ENCODE measurements around the gene FYCO1. TPM values are rescaled to one million over a fixed set of nuclear protein-coding genes. Genes with fewer than 3 reads are reported as not detected.

Gene FYCO1
- 7.1 and 8.6 TPM in 2 replicates for total RNA-seq

DNA sequence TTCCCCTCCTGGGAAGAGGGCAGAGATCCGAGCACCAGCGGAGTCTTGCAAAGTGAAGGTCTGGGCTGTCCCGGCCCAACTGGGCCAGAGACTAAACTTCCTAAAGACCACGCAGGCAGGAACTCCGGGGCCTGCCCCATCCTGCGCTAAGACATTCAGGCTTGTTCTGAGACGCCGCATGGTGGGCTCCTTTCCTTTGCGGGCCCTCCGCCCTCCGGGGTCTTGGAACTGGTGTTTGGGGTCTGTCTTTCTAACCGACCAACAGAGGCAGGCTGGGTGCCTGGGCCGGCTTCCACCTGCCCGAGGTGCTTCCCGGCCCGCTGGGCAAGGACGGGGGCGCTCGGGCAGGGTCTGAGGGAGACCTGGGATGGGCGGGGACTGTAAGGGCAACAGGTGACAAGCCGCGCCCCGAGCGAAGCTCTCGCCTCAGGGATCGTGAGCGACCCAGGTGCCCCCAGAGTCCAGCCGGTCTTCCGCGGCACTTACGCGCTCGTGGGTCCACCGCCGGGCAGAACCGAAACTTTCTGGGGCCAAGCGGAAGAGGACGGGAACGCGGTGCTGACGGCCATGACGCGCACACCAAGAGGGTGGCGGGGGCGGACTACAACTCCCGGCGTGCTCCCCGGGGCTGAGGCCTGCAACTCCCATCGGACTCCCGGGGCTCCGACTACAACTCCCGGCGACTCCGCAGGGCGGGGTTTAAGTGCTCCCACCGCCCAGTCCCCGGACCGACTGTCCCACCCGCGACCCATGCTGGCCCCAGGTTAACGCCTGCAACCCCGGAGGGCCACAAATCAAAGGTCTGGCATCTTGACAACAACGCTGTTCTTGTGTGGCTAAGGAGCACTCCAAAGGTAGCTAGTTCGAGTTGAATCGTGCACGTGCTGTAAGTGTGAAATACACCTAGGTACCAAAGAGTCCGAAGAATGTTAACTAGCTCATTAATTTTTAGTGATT, at the start of gene FYCO1:
FYCO1 (minus strand) TSS at position 589 of the 957 bp plus-strand sequence. CDS start 10,914 bp downstream, outside the sequence.

GRCh38 chr3:46027021-46027705, 31.5 kb upstream of the FYCO1 start, which contains the start of gene XCR1:
XCR1 (minus strand) TSS chr3:46027483; CDS start chr3:46021947, 5,536 bp downstream.

GRCh38 chr3:45943207-45943846, 52.3 kb downstream of the FYCO1 start, which contains the start of gene CXCR6:
CXCR6 (plus strand) TSS chr3:45943464; CDS start chr3:45946482, 3,018 bp downstream.

DNA sequence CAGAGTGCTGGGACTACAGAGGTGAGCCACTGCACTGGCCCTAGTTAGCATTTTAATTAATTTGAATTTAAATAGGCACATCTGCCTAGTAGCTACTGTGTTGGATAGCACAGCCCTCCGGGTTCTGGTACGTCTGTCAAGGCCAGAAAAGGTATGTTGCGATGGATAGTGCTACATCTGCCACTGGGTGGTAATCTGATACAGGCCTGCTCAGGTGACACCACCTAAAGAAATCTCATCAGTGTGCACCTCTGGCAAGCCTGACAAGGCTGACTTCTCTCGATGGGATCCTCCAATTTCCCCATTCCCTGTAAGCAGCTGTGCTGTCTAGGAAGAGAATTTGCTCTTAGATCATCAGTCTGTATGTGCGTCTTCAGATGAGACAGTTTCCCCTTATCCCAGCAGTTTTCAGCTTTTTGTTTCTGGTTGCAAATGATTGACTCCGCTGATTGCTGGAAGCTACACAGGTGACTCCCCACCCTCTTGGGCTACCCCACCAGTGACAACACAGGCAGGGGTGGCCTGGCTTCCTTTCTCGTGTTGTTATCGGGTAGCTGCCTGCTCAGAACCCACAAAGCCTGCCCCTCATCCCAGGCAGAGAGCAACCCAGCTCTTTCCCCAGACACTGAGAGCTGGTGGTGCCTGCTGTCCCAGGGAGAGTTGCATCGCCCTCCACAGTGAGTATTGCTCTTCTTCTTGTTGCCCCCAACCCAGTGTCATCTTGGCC, 109.5 kb downstream of the FYCO1 start, which contains the start of gene CCR9:
CCR9 (plus strand) TSS at position 565 of the 727 bp plus-strand sequence. CDS start 8,391 bp downstream, outside the sequence.

Other genes starting within 250 kb of the FYCO1 start
- gene SLC6A20, start 199.3 kb downstream of the FYCO1 start, total RNA-seq = not detected in 2 replicates
- gene LZTFL1, start 153.7 kb downstream of the FYCO1 start, total RNA-seq = 13.2 and 26.6 TPM in 2 replicates
- not detected in 2 replicates for gene CCR9, start 109.3 kb downstream of the FYCO1 start, total RNA-seq
- not detected in 2 replicates for gene CXCR6, start 52.4 kb downstream of the FYCO1 start, total RNA-seq
- not detected in 2 replicates for gene XCR1, start 31.7 kb upstream of the FYCO1 start, total RNA-seq
- not detected in 2 replicates for gene CCR1, start 212.5 kb upstream of the FYCO1 start, total RNA-seq
- not detected in 2 replicates for gene CCR3, start 246.6 kb upstream of the FYCO1 start, total RNA-seq

All from bronchus fibroblast of lung (primary cell).